SK-N-SH treated with all-trans-retinoic acid at 6 μM for 48 hours (cell line): ENCODE data around the gene TNK2.
A peak's percentile ranks its signal among the peaks of the same experiment; 100 is the strongest.

ENCODE experiments used
- ATAC-seq: fragments of 200-7000 bp; cut with Tn5 transposase; 3 replicates; pipeline ENCODE4 v1.9.1; 2020; ENCODE audit warnings: mild to moderate bottlenecking, moderate library complexity
- ARNTL ChIP-seq: fragments of 450-650 bp; formaldehyde crosslinking; IDR thresholded peaks from 2 replicates; pipeline ENCODE4 v1.5.0; 2020; ENCODE audit warnings: low read depth, mild to moderate bottlenecking, moderate library complexity, borderline replicate concordance
- BACH2 ChIP-seq: fragments of 250-450 bp; sonication (Bioruptor Pico); IDR thresholded peaks from 2 replicates; pipeline ENCODE4 v1.9.0; 2021; ENCODE audit warnings: mild to moderate bottlenecking, borderline replicate concordance
- CSDC2 ChIP-seq: fragments of 250-450 bp; sonication (Bioruptor Pico); IDR thresholded peaks from 2 replicates; pipeline ENCODE4 v1.5.0; 2020; ENCODE audit warnings: mild to moderate bottlenecking, moderate library complexity
- ESRRG ChIP-seq: fragments of 250-450 bp; sonication (Bioruptor Pico); IDR thresholded peaks from 2 replicates; pipeline ENCODE4 v1.6.1; 2021; ENCODE audit warnings: mild to moderate bottlenecking
- GLIS3 ChIP-seq: fragments of 250-450 bp; sonication (Bioruptor Pico); IDR thresholded peaks from 2 replicates; pipeline ENCODE4 v1.5.0; 2020; ENCODE audit warnings: mild to moderate bottlenecking, moderate library complexity
- ISL1 ChIP-seq: fragments of 250-450 bp; sonication (Bioruptor Pico); IDR thresholded peaks from 2 replicates; pipeline ENCODE4 v2.1.2; 2022; ENCODE audit warnings: mild to moderate bottlenecking, moderate library complexity
- OSR1 ChIP-seq: fragments of 250-450 bp; sonication (Bioruptor Pico); IDR thresholded peaks from 2 replicates; pipeline ENCODE4 v1.8.0; 2022; ENCODE audit warnings: moderate library complexity, mild to moderate bottlenecking, inconsistent platforms
- PPARA ChIP-seq: fragments of 250-450 bp; sonication (Bioruptor Pico); IDR thresholded peaks from 2 replicates; pipeline ENCODE4 v1.5.0; 2020; ENCODE audit warnings: mild to moderate bottlenecking, borderline replicate concordance
- SNAI2 ChIP-seq: fragments of 250-450 bp; sonication (Bioruptor Pico); IDR thresholded peaks from 2 replicates; pipeline ENCODE4 v1.5.0; 2020; ENCODE audit warnings: mild to moderate bottlenecking, moderate library complexity
- TCF4 ChIP-seq: fragments of 250-450 bp; sonication (Bioruptor Pico); IDR thresholded peaks from 2 replicates; pipeline ENCODE4 v1.8.0; 2021; ENCODE audit warnings: mild to moderate bottlenecking, moderate library complexity, borderline replicate concordance
- TOX ChIP-seq: fragments of 250-450 bp; sonication (Bioruptor Pico); IDR thresholded peaks from 2 replicates; pipeline ENCODE4 v1.8.0; 2021; ENCODE audit warnings: mild to moderate bottlenecking, moderate library complexity, borderline replicate concordance
- ZC3H10 ChIP-seq: fragments of 250-450 bp; sonication (Bioruptor Pico); IDR thresholded peaks from 2 replicates; pipeline ENCODE4 v1.5.1; 2021; ENCODE audit warnings: mild to moderate bottlenecking, moderate library complexity
- ZFP3 ChIP-seq: fragments of 250-450 bp; sonication (Bioruptor Pico); IDR thresholded peaks from 2 replicates; pipeline ENCODE4 v1.5.0; 2020; ENCODE audit warnings: mild to moderate bottlenecking, moderate library complexity
- ZFP30 ChIP-seq: fragments of 450-650 bp; formaldehyde crosslinking; IDR thresholded peaks from 2 replicates; pipeline ENCODE4 v1.5.0; 2022; ENCODE audit warnings: mild to moderate bottlenecking, moderate library complexity
- ZNF565 ChIP-seq: fragments of 450-650 bp; formaldehyde crosslinking; conservative IDR thresholded peaks from 2 replicates; pipeline ENCODE4 v1.5.0; 2020; ENCODE audit warnings: low read depth, mild to moderate bottlenecking, moderate library complexity
- ZNF70 ChIP-seq: fragments of 450-650 bp; formaldehyde crosslinking; IDR thresholded peaks from 2 replicates; pipeline ENCODE4 v1.5.0; 2020; ENCODE audit warnings: mild to moderate bottlenecking, moderate library complexity
- TF ChIP-seq, protein P1 (sequence below): fragments of 250-450 bp; sonication (Bioruptor Pico); IDR thresholded peaks from 2 replicates; pipeline ENCODE4 v1.5.0; 2020; ENCODE audit warnings: mild to moderate bottlenecking, moderate library complexity
- TF ChIP-seq, protein P2 (sequence below): fragments of 250-450 bp; sonication (Bioruptor Pico); IDR thresholded peaks from 2 replicates; pipeline ENCODE4 v1.8.0; 2020; ENCODE audit warnings: mild to moderate bottlenecking, moderate library complexity, borderline replicate concordance
- TF ChIP-seq, protein P3 (sequence below): fragments of 250-450 bp; sonication (Bioruptor Pico); IDR thresholded peaks from 2 replicates; pipeline ENCODE4 v1.5.1; 2021; ENCODE audit warnings: mild to moderate bottlenecking, moderate library complexity
- TF ChIP-seq, protein P4 (sequence below): fragments of 250-450 bp; sonication (Bioruptor Pico); IDR thresholded peaks from 2 replicates; pipeline ENCODE4 v1.5.1; 2020; ENCODE audit warnings: low read depth, mild to moderate bottlenecking, moderate library complexity
- TF ChIP-seq, protein P5 (sequence below): fragments of 250-450 bp; sonication (Bioruptor Pico); IDR thresholded peaks from 2 replicates; pipeline ENCODE4 v1.8.0; 2021; ENCODE audit warnings: low read depth, mild to moderate bottlenecking, moderate library complexity, borderline replicate concordance

TNK2 gene

DNA sequence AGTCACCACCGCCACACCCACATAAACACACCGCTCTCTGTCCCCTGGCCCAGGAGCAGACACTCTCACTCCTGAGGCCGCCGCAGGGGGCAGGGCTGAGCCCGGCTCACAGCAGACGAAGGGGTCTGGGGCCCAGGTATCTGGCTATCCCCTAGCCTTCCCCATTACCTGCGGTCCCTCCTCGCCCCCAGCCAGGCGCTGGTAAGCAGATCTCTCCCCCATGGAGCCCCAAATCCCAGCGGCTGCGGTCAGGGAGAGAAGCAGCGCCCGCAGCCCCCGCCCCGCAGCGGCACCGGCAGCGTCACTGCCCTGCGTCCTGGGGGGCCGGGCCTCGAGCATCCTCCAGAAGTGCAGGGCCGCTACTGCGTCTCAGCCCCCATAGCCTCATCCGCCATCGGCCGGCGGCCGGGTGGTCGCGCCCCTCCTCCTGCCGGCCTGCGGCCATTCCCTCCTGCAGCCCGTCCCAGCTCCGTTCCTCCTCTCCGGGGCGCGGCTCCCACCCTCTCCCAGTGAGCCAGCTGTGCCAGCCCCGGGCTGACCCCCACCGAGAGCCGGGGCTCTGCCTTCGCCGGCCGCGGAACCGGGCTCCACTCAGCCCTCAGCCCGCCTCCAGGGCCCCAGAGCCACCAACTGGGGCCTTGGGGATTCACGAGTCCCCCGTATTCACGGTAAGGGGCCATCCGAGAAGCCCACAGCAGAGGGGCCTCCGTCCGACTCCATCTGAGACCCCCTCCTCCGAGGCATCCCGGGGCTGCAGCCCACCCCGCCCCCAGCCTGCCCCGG lies 13.1 kb downstream of the TNK2 start:
- peak; percentile 46 for ATAC-seq
- TF ChIP-seq TCF4 (CRISPR knock-in tag): no peak
- TF ChIP-seq ESRRG (CRISPR knock-in tag): no peak
- TF ChIP-seq ISL1 (CRISPR knock-in tag): no peak
- TF ChIP-seq PPARA (CRISPR knock-in tag): no peak

DNA sequence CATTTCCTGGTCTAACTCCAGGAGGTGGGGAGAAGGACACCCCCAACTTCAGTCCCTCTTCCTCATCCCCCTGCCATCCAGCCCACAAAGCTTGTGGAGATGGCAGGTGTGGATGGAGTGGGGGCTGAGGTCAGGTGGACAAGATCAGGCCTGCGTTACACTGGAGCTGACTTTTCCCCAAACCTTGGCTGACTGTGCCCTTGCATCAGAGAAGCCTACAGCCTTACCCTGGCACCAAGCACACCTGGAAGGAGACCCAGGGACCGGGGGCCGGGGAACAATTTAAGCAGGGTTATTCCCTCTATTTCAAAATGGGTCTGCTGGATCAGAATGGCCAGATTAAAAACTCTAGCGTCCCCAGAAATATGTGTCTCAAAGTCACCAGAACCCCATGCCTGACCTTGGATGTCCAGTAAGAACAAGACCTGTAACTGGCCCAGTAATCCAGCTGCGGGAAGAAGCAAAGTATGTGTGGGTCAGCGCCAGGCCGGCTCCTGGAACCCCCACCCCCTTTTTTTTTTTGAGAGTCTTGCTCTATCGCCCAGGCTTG lies 14.4 kb downstream of the TNK2 start:
- no peak for TF ChIP-seq PPARA (CRISPR knock-in tag)
- TF ChIP-seq OSR1 (CRISPR knock-in tag): no peak
- TF ChIP-seq, protein P1, sequence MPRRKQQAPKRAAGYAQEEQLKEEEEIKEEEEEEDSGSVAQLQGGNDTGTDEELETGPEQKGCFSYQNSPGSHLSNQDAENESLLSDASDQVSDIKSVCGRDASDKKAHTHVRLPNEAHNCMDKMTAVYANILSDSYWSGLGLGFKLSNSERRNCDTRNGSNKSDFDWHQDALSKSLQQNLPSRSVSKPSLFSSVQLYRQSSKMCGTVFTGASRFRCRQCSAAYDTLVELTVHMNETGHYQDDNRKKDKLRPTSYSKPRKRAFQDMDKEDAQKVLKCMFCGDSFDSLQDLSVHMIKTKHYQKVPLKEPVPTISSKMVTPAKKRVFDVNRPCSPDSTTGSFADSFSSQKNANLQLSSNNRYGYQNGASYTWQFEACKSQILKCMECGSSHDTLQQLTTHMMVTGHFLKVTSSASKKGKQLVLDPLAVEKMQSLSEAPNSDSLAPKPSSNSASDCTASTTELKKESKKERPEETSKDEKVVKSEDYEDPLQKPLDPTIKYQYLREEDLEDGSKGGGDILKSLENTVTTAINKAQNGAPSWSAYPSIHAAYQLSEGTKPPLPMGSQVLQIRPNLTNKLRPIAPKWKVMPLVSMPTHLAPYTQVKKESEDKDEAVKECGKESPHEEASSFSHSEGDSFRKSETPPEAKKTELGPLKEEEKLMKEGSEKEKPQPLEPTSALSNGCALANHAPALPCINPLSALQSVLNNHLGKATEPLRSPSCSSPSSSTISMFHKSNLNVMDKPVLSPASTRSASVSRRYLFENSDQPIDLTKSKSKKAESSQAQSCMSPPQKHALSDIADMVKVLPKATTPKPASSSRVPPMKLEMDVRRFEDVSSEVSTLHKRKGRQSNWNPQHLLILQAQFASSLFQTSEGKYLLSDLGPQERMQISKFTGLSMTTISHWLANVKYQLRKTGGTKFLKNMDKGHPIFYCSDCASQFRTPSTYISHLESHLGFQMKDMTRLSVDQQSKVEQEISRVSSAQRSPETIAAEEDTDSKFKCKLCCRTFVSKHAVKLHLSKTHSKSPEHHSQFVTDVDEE (CRISPR knock-in tag): no peak
- no peak for TF ChIP-seq ZFP3
- TF ChIP-seq ZFP30 (CRISPR knock-in tag): no peak
- TF ChIP-seq CSDC2 (CRISPR knock-in tag): no peak
- TF ChIP-seq GLIS3 (CRISPR knock-in tag): no peak
- TF ChIP-seq, protein P2, sequence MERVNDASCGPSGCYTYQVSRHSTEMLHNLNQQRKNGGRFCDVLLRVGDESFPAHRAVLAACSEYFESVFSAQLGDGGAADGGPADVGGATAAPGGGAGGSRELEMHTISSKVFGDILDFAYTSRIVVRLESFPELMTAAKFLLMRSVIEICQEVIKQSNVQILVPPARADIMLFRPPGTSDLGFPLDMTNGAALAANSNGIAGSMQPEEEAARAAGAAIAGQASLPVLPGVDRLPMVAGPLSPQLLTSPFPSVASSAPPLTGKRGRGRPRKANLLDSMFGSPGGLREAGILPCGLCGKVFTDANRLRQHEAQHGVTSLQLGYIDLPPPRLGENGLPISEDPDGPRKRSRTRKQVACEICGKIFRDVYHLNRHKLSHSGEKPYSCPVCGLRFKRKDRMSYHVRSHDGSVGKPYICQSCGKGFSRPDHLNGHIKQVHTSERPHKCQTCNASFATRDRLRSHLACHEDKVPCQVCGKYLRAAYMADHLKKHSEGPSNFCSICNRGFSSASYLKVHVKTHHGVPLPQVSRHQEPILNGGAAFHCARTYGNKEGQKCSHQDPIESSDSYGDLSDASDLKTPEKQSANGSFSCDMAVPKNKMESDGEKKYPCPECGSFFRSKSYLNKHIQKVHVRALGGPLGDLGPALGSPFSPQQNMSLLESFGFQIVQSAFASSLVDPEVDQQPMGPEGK: no peak
- TF ChIP-seq, protein P3, sequence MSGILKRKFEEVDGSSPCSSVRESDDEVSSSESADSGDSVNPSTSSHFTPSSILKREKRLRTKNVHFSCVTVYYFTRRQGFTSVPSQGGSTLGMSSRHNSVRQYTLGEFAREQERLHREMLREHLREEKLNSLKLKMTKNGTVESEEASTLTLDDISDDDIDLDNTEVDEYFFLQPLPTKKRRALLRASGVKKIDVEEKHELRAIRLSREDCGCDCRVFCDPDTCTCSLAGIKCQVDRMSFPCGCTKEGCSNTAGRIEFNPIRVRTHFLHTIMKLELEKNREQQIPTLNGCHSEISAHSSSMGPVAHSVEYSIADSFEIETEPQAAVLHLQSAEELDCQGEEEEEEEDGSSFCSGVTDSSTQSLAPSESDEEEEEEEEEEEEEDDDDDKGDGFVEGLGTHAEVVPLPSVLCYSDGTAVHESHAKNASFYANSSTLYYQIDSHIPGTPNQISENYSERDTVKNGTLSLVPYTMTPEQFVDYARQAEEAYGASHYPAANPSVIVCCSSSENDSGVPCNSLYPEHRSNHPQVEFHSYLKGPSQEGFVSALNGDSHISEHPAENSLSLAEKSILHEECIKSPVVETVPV (CRISPR knock-in tag): no peak
- no peak for TF ChIP-seq ZC3H10
- no peak for TF ChIP-seq TCF4 (CRISPR knock-in tag)
- TF ChIP-seq BACH2: no peak
- no peak for TF ChIP-seq ISL1 (CRISPR knock-in tag)
- no peak for TF ChIP-seq ZNF70 (CRISPR knock-in tag)
- TF ChIP-seq SNAI2 (CRISPR knock-in tag): no peak
- TF ChIP-seq TOX (CRISPR knock-in tag): no peak
- no peak for TF ChIP-seq ZNF565 (CRISPR knock-in tag)
- TF ChIP-seq ARNTL (CRISPR knock-in tag): no peak
- TF ChIP-seq, protein P4, sequence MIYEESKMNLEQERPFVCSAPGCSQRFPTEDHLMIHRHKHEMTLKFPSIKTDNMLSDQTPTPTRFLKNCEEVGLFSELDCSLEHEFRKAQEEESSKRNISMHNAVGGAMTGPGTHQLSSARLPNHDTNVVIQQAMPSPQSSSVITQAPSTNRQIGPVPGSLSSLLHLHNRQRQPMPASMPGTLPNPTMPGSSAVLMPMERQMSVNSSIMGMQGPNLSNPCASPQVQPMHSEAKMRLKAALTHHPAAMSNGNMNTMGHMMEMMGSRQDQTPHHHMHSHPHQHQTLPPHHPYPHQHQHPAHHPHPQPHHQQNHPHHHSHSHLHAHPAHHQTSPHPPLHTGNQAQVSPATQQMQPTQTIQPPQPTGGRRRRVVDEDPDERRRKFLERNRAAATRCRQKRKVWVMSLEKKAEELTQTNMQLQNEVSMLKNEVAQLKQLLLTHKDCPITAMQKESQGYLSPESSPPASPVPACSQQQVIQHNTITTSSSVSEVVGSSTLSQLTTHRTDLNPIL (CRISPR knock-in tag): no peak
- no peak for ATAC-seq

DNA sequence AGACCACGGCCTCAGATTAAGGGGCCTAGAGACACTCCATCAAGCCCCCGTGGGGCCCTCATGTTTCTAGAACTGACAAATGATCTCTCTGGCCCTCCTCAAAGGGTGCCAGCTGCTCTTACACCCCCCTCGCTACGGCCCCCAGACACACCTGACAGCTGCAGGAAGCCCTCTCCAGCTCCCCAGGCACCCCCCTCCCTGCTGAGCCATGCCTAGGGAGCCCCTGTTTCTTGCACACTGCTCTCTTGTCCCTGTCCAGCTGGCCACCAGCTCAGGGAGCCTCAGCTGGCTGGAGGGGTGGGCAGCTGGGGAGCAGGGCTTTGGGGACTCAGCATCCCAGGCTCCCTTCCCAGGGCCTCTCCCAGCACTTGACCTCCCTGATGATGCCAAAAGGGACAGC lies 14.8 kb downstream of the TNK2 start:
- ATAC-seq: no peak
- TF ChIP-seq TCF4 (CRISPR knock-in tag) (no peak), PPARA (CRISPR knock-in tag) (no peak), ISL1 (CRISPR knock-in tag) (no peak), ZNF70 (CRISPR knock-in tag) (no peak), ZFP30 (CRISPR knock-in tag) (no peak), ZC3H10 (no peak), ESRRG (CRISPR knock-in tag) (no peak), BACH2 (no peak), TOX (CRISPR knock-in tag) (no peak)
- TF ChIP-seq, protein P1 (CRISPR knock-in tag): no peak
- TF ChIP-seq, protein P5, sequence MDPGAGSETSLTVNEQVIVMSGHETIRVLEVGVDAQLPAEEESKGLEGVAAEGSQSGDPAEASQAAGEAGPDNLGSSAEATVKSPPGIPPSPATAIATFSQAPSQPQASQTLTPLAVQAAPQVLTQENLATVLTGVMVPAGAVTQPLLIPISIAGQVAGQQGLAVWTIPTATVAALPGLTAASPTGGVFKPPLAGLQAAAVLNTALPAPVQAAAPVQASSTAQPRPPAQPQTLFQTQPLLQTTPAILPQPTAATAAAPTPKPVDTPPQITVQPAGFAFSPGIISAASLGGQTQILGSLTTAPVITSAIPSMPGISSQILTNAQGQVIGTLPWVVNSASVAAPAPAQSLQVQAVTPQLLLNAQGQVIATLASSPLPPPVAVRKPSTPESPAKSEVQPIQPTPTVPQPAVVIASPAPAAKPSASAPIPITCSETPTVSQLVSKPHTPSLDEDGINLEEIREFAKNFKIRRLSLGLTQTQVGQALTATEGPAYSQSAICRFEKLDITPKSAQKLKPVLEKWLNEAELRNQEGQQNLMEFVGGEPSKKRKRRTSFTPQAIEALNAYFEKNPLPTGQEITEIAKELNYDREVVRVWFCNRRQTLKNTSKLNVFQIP (CRISPR knock-in tag): no peak
- TF ChIP-seq, protein P4 (CRISPR knock-in tag): no peak
